ENCODE data around the gene IFT122. TPM values are rescaled to one million over a fixed set of nuclear protein-coding genes. Genes with fewer than 3 reads are reported as not detected.
A peak's percentile ranks its signal among the peaks of the same experiment; 100 is the strongest.

Gene IFT122
- polyA plus RNA-seq, 1 donor from 2014 or later, result 4.5 TPM

DNA sequence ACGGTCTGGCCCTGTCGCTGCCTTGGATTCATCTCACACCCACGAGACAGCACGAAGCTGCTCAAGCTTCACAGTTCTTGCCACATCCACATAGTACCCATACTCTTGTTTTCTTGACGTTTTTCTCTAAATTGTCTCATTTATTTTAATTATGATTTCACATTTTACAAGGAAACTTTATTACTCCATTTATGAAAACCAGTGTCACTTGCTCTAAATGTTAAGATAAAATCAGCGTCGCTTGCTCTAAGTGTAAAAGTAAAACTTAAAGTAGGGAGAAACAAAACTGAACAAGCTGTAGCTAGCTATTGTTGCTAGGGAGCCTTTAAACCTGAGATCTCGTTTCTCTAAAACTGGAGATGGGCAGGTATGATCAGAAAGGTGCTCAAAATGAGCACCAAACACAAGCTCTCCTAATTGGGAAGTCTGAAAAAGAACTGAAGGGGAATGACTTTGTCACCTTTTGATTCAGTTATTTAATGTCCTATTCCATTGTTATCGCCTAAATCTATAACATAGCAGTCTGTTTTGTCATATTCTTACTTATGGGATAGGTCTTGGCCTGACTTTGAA is 680 bp downstream of the IFT122 start:
- H3K36me3 Mint-ChIP-seq, result peaks cover 5% of the 10 kb centered on the region
- H3K27ac Mint-ChIP-seq, result peak overlapping the region; percentile 88 to 97 (median 90)
- H3K4me1 Mint-ChIP-seq, result peaks cover 32 to 44% (median 37%) of the 10 kb centered on the region in 3 donors
- peaks cover 1% of the 10 kb centered on the region for H3K27me3 Mint-ChIP-seq
- peak overlapping the region; percentile 91 to 99 (median 98) for H3K4me3 Mint-ChIP-seq
- no peaks in the 10 kb centered on the region for H3K9me3 Mint-ChIP-seq

DNA sequence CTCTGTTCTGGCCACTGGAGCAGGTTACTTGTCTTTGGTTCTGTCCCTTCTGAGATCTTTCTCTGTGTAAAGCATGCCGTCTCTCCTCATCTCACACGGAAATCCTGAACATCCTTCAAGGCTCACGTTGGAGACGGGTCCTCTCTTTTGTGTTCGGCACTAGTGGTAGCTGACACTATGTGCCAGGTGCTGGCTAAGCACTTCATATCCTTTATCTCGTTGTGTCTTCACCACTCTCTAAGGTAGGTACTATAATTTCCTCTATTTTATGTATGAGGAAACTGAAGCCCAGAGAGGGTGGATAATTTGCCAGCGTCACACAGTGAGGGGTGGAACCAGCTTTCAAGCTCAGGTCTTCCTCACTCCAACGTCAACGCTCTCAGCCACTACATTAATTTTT is 1.2 kb downstream of the IFT122 start:
- H3K36me3 Mint-ChIP-seq, result peaks cover 5% of the 10 kb centered on the region
- H3K27me3 Mint-ChIP-seq, result peaks cover 1% of the 10 kb centered on the region
- H3K27ac Mint-ChIP-seq, result peak overlapping the region; percentile 88 to 97 (median 90)
- H3K4me1 Mint-ChIP-seq, result peaks cover 27 to 39% (median 34%) of the 10 kb centered on the region in 3 donors
- H3K9me3 Mint-ChIP-seq, result no peaks in the 10 kb centered on the region
- peak overlapping the region; percentile 91 to 99 (median 98) for H3K4me3 Mint-ChIP-seq

DNA sequence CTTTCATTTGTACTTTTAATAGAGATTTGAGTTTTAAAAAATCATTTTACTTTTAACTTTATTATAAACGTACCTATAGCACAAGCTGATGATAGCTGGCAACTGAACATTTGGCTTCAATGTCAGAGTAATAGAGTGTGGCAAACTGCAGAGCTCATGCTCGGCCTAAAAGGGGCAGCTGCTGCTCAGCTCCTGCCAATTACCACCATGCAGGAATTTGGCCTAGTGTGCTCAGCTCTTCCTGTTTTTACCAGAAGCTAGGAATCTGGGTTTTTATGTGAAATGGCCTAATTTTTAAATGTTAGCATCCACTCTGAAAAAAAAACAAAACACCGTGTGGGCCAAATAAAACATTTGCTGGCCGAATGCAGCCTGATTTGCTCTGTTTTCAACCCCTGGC is 1.8 kb downstream of the IFT122 start:
- Mint-ChIP-seq H3K36me3 (peaks cover under 1% of the 10 kb centered on the region), H3K4me3 (peak overlapping the region in 2 of 4 donors; percentile 91 to 97), H3K9me3 (no peaks in the 10 kb centered on the region), H3K27me3 (peaks cover 1% of the 10 kb centered on the region), H3K27ac (peak overlapping the region in 1 of 3 donors; percentile 90), H3K4me1 (peaks cover 22 to 34% (median 28%) of the 10 kb centered on the region in 3 donors)

DNA sequence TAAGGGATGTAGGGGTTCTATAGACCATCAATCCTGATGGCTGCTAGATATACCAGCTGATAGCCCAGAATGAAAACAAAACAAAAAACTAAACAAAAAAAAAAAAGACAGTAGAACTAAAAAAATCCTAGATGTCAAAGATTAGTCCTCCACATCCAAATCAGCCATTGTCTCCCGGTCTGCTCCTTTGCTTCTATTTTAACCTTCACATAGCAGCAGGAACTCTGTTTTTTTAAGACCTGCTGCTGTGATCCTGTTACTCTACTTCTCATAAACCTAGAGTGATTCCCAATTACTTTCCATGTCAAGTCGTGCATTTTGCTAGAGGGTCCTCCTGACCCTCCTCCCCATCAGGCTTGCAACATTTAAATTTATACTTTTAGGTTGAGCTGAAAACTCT is 2.5 kb downstream of the IFT122 start:
- Mint-ChIP-seq H3K36me3 (no peaks in the 10 kb centered on the region), H3K4me1 (peaks cover 20 to 28% (median 24%) of the 10 kb centered on the region in 3 donors), H3K27ac (peak overlapping the region in 1 of 3 donors; percentile 25), H3K27me3 (peaks cover 1% of the 10 kb centered on the region), H3K9me3 (no peaks in the 10 kb centered on the region), H3K4me3 (peak overlapping the region in 1 of 4 donors; percentile 80)

DNA sequence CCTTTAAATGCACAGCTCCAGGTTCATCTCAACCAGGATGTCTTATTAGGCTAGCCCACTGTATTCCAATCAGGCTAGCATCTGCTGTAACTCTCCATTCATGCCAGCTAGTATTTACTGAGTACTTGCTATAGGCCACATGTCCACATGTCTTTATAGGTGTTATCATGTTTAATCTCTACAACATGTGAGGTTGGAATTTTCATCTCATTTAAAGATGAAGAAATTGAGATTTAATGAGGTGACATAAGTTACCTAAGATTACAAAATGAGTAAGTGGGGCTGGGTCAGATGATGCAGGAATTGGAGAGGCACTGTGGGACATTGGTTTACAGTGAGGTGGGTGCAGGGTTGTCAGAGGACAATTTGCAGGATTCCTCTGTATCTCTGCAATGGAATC is 2.9 kb downstream of the IFT122 start:
- Mint-ChIP-seq H3K9me3 (no peaks in the 10 kb centered on the region), H3K36me3 (peaks cover under 1% of the 10 kb centered on the region), H3K4me3 (peak overlapping the region in 1 of 4 donors; percentile 80), H3K27me3 (peaks cover 1% of the 10 kb centered on the region), H3K27ac (peak overlapping the region in 2 of 3 donors; percentile 14 to 25), H3K4me1 (peaks cover 19 to 23% (median 20%) of the 10 kb centered on the region in 3 donors)

DNA sequence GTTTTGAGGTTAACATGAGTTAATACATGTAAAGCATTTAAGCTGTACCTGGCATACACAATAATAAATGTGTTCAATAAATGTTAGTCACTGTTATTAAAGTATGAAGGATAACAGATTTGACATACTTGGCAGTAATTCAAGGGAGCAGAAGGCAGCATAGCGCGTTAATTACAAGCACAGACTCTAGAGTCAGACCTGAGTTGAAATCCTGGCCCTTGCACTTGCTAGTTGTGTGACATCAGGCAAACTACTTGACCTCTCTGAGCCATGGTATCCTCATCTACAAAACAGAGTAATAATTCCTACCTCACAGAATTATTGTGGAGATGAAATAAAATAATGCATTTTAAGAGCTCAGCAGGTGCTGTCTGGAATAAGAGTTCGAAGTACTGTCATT is 5.4 kb downstream of the IFT122 start:
- Mint-ChIP-seq H3K9me3 (no peaks in the 10 kb centered on the region), H3K27ac (no peak overlapping the region), H3K36me3 (peaks cover 5% of the 10 kb centered on the region), H3K4me1 (peaks cover 15 to 20% (median 17%) of the 10 kb centered on the region in 3 donors), H3K27me3 (no peaks in the 10 kb centered on the region), H3K4me3 (no peak overlapping the region)

DNA sequence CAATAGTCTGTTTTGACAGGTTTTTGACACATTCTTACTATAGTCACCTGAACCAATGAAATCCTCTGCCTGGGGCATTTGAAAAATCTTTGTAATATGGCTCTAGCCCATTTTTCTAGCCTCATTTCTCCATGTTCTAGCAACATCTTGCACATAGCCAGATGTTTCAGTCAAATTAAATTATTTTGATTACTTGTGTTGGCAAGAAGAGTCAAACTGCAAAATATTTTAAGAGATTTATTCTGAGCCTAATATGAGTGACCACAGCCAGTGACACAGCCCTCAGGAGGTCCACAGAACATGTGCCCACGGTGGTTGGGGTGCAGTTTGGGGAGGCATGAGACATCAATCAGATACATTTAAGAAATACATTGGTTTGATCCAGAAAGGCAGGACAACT is 6.9 kb downstream of the IFT122 start:
- H3K36me3 Mint-ChIP-seq, result peaks cover 7% of the 10 kb centered on the region
- H3K27me3 Mint-ChIP-seq, result no peaks in the 10 kb centered on the region
- no peaks in the 10 kb centered on the region for H3K9me3 Mint-ChIP-seq
- H3K4me1 Mint-ChIP-seq, result peaks cover 5 to 10% (median 8%) of the 10 kb centered on the region in 3 donors
- no peak overlapping the region for H3K4me3 Mint-ChIP-seq
- H3K27ac Mint-ChIP-seq, result no peak overlapping the region

DNA sequence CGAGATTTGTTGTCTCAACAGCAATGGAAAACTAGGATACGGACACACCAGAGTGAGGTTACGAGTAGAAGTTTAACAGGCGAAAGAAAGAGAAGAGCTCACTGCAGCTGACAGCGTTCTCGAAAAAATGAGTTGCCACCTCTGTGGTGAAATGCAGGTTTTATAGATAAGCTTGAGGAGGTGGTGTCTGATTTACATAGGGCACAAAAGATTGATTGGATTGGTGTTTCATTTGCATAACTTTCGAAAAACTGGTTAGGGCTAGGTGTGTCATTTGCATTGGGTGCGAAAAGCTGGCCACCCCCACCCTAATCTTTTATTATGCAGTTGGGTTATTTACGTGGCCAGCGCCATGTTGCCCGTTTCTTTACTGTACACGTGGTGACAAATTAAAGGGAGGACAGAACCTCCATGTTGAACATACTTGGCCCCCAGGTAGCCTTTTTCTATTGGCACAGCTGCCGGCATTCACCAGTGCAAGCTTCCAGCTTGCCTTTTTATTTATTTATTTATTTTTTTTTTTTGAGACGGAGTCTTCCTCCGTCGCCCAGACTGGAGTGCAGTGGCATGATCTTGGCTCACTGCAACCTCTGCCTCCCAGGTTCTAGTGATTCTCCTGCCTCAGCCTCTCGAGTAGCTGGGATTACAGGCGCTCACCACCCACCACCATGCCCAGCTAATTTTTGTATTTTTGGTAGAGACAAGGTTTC is 8.3 kb downstream of the IFT122 start:
- Mint-ChIP-seq H3K9me3 (no peaks in the 10 kb centered on the region), H3K4me1 (peaks cover 0 to 5% (median 2%) of the 10 kb centered on the region in 3 donors), H3K4me3 (no peak overlapping the region), H3K27ac (no peak overlapping the region), H3K27me3 (no peaks in the 10 kb centered on the region), H3K36me3 (peaks cover 16% of the 10 kb centered on the region)

DNA sequence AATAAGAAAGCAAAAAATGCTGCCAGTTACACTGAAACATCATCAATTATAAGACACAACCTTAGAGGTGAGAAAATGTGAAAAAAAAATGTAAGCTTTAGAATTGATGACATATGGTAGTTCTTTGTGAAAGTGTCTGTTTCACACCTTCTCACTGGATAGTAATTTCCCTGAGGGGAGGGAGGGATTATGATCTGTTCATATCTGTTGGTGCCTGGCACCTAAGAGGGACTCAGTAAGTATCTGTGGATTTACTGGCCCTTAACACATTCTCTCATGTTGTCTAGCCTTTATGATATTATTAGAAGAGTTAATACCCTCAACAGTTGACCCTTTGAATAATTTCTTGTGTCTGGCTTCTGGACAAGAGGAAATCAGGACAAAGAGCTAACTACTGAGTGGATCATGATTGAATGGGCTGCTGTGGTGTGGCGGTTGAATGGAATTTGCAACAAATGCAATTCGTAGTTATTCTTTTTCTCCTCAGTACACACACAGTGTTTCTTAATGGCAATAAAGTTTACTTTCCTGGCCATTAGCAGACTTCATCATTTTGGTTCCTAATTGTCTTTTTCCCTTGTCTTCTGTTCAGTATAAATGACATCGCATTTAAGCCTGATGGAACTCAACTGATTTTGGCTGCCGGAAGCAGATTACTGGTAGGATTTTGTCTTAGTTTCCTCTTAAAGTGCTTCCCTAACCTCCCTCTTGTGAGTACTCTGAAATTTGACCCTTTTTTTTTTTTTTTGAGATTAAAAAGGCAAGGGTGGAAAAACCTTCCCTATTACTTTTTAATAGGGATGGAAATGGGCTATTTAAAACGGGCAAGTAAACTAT is 9.5 kb downstream of the IFT122 start:
- Mint-ChIP-seq H3K4me3 (no peak overlapping the region), H3K27me3 (no peaks in the 10 kb centered on the region), H3K36me3 (peaks cover 16% of the 10 kb centered on the region), H3K9me3 (no peaks in the 10 kb centered on the region), H3K27ac (no peak overlapping the region), H3K4me1 (peaks cover 0 to 5% (median 2%) of the 10 kb centered on the region in 3 donors)

DNA sequence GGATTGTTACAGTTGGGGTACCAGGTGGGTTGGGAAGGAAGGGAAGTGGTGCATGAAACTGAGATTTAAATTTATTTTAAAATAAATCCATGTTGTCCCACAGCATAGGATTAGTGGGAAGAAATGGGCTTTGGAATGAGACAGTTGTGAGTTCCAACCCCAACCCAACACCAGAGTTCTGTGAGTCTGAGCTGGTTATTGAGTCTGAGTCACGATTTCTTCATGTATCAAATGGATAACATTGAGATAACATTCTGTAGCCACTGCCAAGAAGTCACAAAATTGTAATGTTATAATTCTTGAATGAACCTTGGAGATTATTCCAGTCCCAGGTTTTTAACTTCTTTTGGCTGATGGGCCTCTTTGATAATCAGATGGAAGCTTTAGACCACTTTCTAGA is 13.7 kb downstream of the IFT122 start:
- Mint-ChIP-seq H3K36me3 (peaks cover 19% of the 10 kb centered on the region), H3K27me3 (no peaks in the 10 kb centered on the region), H3K27ac (peak overlapping the region in 1 of 3 donors; percentile 11), H3K4me1 (peaks cover 0 to 5% (median 2%) of the 10 kb centered on the region in 3 donors), H3K4me3 (no peak overlapping the region), H3K9me3 (no peaks in the 10 kb centered on the region)

DNA sequence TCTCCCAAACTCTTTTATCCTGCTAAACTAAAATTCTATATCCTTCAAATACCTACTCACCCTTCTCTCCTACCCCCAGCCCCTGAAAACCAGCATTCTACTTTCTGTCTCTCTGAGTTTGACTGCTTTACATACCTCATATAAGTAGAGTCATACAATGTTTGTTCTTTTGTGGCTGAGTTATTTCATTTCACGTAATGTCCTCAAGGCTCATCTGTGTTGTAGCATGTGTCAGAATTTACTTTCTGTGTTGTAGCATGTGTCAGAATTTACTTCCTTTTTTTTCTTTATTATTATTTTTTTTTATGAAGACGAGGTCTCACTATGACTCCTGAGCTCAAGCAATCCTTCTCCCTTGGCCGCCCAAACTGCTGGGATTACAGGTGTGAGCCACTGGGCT is 20.1 kb downstream of the IFT122 start:
- H3K27me3 Mint-ChIP-seq, result no peaks in the 10 kb centered on the region
- H3K36me3 Mint-ChIP-seq, result peaks cover 8% of the 10 kb centered on the region
- H3K9me3 Mint-ChIP-seq, result no peaks in the 10 kb centered on the region
- H3K4me3 Mint-ChIP-seq, result peak overlapping the region in 1 of 4 donors; percentile 46
- H3K4me1 Mint-ChIP-seq, result peaks cover 0 to 3% (median 1%) of the 10 kb centered on the region in 3 donors
- no peak overlapping the region for H3K27ac Mint-ChIP-seq

DNA sequence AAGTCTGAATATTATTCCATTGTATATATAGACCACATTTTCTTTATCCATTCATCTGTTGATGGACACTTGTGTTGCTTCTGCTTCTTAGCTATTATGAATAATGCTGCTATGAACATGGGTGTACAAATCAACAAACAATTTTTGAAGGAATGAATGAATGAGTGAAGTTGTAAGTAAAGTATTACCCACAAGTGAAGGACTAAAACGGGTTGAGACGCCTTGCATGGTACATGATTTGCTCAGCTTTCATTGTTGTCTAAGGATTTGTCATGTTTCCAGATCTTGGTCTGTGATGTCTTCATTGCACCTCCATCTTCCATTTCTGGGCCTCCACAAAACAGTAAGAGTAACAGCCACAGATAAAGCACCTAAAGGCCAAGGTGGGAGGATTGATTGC is 20.5 kb downstream of the IFT122 start:
- Mint-ChIP-seq H3K27ac (peak overlapping the region in 1 of 3 donors; percentile 7), H3K4me3 (peak overlapping the region in 1 of 4 donors; percentile 46), H3K4me1 (peaks cover 0 to 3% (median 1%) of the 10 kb centered on the region in 3 donors), H3K9me3 (no peaks in the 10 kb centered on the region), H3K36me3 (peaks cover 8% of the 10 kb centered on the region), H3K27me3 (no peaks in the 10 kb centered on the region)

DNA sequence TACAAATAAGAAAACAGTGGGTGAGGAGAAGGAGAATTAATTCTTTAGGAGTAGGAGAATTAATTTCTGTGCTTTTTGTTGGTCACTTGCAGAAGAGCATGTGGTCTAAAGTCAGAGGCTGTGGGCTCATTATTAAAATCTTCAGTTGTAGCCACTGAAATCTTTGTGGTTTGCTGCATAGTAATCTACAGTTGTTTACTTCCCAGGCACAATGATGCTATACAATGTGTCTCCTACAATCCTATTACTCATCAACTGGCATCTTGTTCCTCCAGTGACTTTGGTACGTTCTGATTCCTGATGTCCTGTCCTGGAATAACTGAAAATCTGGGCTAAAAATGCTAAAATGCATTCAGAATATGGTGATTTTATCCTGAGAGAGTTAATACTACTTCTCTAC is 21.0 kb downstream of the IFT122 start:
- Mint-ChIP-seq H3K4me1 (peaks cover 0 to 3% (median 1%) of the 10 kb centered on the region in 3 donors), H3K4me3 (no peak overlapping the region), H3K9me3 (no peaks in the 10 kb centered on the region), H3K27me3 (no peaks in the 10 kb centered on the region), H3K36me3 (peaks cover 8% of the 10 kb centered on the region), H3K27ac (no peak overlapping the region)

DNA sequence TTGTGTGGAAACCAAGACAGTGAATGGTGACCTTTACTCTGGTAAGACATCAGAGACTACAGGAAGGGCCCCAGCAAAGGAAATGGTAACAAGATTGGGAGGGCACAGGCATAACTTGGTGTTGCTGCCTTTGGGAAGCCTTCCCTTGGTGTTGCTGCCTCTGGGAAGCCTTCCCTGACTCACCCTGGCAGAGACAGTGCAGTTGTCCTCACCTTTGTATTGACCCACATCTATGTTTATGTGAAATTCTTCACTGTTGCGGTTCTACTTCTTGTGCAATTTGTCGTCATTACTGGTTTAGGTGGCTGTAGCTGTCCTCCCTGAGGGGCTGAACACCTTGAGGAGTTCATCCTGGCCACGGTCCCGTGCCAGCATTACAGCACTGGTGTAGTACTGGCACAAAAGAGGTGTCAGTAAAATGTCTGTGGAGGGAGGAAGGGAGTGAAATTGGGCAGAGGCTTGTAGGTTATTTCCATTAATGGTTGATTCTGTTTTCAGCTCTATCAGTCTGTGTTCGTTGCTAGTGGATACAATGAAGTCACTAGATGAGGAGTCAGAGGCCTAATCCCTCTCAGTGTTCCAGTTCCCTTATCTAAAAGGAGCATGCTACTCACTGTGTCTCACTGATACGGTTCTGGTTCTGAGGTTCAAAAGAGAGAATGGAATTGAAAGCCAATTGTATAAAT is 21.6 kb downstream of the IFT122 start:
- H3K27ac Mint-ChIP-seq, result no peak overlapping the region
- peaks cover 0 to 3% (median 1%) of the 10 kb centered on the region in 3 donors for H3K4me1 Mint-ChIP-seq
- no peaks in the 10 kb centered on the region for H3K9me3 Mint-ChIP-seq
- H3K4me3 Mint-ChIP-seq, result no peak overlapping the region
- H3K27me3 Mint-ChIP-seq, result no peaks in the 10 kb centered on the region
- H3K36me3 Mint-ChIP-seq, result peaks cover 8% of the 10 kb centered on the region

All from IgD-negative memory B cell (primary cell).